ES-I3 (cell line): ENCODE measurements around the gene SC5D.

Experiments used
- H3K36me3 ChIP-seq: 2 replicates; pipeline ENCODE4 v1.6.1; 2013; ENCODE audit warnings: mild to moderate bottlenecking, low read length, control low read depth, moderate library complexity; ENCODE audit not compliant: insufficient read depth
- H3K4me1 ChIP-seq: 2 replicates; pipeline ENCODE4 v1.6.1; 2013; ENCODE audit warnings: mild to moderate bottlenecking, control low read depth, low read length; ENCODE audit not compliant: insufficient read depth
- H3K9ac ChIP-seq: 2 replicates; pipeline ENCODE4 v1.6.1; 2013; ENCODE audit warnings: low read depth, mild to moderate bottlenecking, low read length, moderate library complexity
- H3K9me3 ChIP-seq: 2 replicates; pipeline ENCODE4 v1.6.1; 2013; ENCODE audit warnings: mild to moderate bottlenecking, low read length, moderate library complexity; ENCODE audit not compliant: control insufficient read depth, insufficient read depth

SC5D gene

DNA sequence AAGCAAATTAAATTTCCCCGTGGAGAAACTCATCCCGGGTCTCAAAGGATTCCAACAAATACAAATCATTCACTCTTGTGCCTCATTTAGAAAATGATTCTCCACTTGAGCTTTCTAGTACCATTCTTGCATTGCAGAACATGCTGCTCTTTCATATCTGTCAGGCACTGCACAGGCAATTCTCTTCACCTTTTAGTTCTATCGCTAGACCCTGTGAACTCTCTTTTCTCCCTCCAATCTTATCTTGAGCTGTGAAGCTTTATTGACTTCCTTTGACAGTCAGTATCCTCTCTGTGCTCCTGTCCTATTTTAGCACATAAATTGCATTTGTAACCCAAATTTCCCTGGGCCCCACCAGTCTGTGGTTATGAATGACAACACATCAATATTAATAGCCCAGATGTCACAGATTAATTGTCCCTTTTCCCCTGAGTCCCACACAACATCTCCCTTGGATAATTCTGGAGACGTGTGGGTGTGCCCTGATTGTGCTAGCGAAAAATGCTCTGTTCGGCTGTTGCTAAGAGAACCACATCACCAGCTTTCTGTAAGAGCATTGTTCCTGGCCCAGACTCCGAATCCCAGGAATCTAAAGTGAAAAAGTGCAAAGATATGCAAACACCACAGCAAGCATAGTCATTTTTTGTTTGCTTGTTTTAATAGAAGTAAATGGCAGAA is 22.4 kb upstream of the SC5D start:
- no peaks in the 10 kb centered on the region for H3K9me3 ChIP-seq
- no peak overlapping the region for H3K9ac ChIP-seq

DNA sequence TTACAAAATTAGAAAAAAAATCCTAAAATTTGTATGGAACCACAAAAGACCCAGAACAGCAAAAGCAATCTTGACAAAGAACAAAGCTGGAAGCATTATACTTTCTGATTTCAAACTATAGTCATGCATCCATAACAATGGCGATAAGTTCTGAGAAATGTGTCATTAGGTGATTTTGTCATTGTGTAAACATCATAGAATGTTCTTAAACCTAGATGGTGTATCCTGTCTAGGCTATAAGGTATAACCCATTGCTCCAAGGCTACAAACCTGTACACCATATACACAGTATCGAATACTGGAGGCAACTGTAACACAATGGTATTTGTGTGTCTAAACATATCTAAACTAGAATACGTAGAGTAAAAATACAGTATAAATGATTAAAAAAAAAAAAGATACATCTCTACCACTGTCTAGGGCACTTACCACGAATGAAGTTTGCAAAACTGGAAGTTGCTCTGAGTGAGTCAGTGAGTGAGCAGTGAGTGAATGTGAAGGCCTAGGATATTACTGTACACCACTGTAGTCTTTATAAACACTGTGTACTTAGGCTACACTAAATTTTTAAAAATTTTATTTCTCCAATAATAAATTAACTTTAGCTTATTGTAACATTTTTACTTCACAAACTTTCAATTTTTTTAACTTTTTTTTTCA is 18.1 kb upstream of the SC5D start:
- Histone ChIP-seq H3K36me3 (no peaks in the 10 kb centered on the region), H3K9ac (no peak overlapping the region), H3K9me3 (no peaks in the 10 kb centered on the region), H3K4me1 (no peaks in the 10 kb centered on the region)

More for the DNA sequence above, 22.4 kb upstream of the SC5D start:
- H3K4me1 ChIP-seq, result peaks cover 7% of the 10 kb centered on the region; the same call in 1 of the 2 replicates
- no peaks in the 10 kb centered on the region for H3K36me3 ChIP-seq

DNA sequence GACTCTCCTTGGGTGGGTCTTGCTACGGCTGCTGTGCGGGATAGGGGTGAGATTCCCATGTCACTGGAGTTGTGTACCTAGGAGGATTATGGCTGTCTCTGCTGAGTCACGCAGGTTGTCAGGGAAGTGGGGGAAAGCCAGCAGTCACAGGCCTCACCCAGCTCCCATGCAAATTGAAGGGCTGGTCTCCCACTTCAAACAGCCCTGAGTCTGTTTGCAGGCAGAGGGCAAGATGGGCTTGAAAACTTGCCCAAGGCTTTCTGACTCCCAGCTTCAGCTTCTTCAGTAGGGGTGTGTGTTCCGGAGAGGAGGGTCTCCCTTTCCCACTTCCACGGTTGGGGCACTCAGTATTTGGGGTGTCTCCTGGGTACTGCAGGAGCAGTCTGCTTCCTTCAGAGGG is 10.9 kb upstream of the SC5D start:
- no peaks in the 10 kb centered on the region for H3K36me3 ChIP-seq
- no peak overlapping the region for H3K9ac ChIP-seq
- no peaks in the 10 kb centered on the region for H3K4me1 ChIP-seq
- peaks cover 4% of the 10 kb centered on the region for H3K9me3 ChIP-seq

DNA sequence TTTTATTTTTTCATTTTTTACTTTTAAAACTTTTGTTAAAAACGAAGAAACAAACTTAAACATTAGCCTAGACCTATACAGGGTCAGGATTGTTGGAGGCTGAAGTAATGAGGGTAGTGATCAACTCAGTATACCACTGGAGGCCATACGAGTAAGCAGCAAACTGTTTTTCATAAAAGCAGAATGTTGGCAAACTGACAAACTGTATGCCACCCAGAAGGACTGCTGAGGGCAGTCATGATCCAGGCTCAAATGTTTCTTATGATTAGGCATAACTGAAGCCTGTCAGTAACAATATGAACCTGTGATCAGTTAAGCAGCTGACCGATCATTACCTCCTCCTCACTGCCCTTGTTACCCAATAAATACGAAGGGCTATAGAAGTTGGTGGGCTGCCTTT is 10.2 kb upstream of the SC5D start:
- H3K4me1 ChIP-seq, result no peaks in the 10 kb centered on the region
- no peaks in the 10 kb centered on the region for H3K36me3 ChIP-seq
- H3K9me3 ChIP-seq, result peaks cover 4% of the 10 kb centered on the region
- no peak overlapping the region for H3K9ac ChIP-seq

DNA sequence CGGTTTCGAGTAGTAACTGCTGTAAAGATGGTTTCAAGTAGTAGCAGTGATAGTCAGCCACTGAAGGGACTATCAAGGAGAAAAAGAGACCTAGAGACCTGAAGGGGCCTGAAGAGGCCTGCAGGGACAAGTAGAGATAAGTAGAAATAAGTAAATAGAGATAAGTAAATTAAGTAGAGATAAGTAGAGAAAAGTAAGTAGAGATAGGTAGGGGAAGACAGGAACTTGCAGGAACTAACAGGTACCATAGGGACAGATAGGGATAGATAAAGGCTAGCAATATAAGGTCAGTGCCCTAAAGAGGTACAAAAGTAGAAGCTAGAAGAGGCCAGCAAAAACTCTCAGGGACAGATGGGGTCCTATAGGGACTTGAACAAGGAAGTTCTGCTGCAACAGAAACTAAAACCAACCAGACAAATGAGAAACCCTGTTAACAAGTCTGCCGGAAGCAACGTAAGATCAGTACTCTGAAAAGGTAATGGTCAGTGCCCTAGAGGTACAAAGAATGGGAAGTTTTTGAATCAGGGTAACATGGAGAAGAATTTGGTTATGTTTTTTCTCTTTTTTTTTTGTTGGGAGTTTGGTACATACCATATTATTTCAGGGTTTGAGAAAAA is 9.6 kb upstream of the SC5D start:
- H3K36me3 ChIP-seq, result no peaks in the 10 kb centered on the region
- no peaks in the 10 kb centered on the region for H3K4me1 ChIP-seq
- no peak overlapping the region for H3K9ac ChIP-seq
- H3K9me3 ChIP-seq, result peaks cover 4% of the 10 kb centered on the region

DNA sequence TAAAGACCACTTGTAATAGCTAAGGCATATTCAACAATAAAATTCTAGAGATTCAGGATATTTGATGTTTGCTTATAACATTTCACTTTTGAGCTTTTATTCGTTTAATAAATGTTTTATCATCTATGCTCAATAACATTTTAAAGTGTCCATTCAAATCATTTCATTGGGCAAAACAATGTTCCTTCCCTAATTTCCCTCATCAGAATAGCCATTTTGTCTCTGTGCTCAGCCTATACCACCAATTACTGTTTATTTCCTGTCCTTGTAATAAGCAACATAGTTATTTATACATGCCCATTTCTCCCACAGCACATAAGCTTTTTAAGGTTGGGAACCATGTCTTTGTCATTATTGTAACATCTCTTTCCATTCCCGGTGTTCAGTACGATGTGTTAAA is 1.3 kb upstream of the SC5D start:
- Histone ChIP-seq H3K36me3 (no peaks in the 10 kb centered on the region), H3K9me3 (no peaks in the 10 kb centered on the region), H3K9ac (no peak overlapping the region), H3K4me1 (peaks cover 11% of the 10 kb centered on the region)

DNA sequence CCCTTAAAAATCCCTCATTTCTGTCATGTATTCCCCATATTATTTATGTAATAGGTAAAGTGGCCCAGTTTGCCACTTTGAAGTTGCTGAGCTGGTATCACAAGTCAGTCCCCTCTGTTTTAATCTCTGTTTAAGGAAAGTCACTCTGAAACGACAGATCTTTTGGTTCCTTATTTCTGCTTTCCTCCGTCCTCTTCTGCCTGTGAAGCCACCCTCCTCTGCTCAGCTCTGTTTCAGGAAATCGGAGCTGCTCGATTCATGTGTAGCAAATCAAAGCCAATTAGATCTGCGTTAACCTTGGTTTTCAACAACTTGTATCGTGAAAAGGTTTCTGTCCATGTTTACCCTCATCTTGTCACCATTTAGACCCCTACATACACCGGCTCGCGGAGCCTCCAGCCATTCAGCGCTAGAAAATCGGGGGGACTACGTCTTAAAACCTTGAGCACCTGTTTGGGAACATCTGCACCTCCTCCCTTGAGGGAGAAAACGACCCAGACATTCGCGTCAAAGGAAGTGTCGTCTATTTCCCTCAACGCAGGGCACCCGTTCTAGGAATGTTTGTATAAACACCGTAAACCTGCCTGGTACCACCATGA is 576 bp upstream of the SC5D start:
- H3K9ac ChIP-seq, result peak overlapping the region; percentile 60
- no peaks in the 10 kb centered on the region for H3K36me3 ChIP-seq
- H3K4me1 ChIP-seq, result peaks cover 15% of the 10 kb centered on the region
- H3K9me3 ChIP-seq, result no peaks in the 10 kb centered on the region

DNA sequence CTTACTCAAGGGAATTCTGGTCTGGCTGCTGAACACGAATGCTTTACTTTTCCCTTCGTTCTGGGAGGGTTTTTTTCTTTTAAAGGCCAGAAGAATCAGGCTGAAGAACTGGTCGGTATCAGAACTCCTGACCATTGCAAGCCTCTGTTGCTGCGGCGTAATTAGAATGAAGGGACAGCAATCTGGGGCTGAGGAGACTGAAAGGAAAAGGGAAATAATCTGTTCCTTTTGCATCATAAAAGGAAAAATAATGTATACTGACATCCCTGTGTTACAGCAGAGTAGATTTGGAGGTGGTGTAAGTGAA is 670 bp downstream of the SC5D start:
- H3K9ac ChIP-seq, result peak overlapping the region; percentile 60
- no peaks in the 10 kb centered on the region for H3K36me3 ChIP-seq
- H3K4me1 ChIP-seq, result peaks cover 20% of the 10 kb centered on the region
- H3K9me3 ChIP-seq, result no peaks in the 10 kb centered on the region

DNA sequence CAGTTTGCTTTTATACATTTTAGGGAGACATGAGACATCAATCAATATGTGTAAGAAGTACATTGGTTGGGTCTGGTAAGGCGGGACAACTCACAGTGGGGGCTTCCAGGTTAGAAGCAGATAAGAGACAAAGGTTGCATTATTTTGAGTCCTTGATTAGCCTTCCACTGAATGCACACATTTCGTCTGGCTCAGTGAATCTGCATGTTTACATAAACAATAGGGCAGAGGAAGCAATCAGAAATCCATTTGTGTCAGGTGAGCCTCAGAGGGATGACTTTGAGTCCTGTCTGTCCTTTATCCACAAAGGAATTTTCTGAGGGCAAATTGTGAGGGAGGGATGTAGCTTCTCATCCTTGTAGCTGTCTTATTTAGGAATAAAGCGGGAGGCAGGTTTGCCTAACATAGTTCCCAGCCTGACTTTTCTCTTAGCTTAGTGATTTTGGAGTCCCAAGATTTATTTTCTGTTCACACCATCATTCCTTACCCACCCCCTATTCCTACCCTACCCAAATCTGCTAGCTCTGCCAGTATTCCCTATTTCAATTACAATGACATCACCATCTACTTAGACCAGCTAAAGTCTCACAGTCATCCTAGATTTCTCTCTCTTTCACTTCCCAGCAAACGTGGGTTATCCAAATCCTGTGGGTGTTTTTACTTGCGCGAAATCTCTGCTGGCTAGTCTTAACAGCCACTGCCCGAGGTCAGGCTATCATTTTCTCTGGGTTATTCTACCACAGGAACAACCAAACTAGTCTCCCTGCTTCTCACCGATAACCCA is 2.9 kb downstream of the SC5D start:
- Histone ChIP-seq H3K4me1 (peaks cover 36% of the 10 kb centered on the region), H3K9ac (no peak overlapping the region), H3K36me3 (no peaks in the 10 kb centered on the region), H3K9me3 (no peaks in the 10 kb centered on the region)

DNA sequence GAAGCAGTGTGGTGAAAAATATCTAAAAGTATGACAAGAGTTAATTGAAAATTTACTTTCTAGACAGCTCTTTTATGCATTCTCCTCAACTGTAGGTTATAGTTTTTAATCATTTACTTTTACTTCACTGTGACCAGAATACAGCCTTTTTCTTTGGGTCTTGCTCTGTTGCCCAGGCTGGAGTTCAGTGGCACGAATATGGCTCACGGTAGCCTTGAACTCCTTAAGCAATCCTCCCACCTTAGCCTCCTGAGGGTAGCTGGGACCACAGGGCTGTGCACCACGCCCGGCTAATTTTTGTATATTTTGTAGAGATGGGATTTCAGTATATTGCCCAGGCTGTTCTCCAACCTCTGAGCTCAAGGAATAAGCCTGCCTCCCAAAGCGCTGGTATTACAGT is 5.3 kb downstream of the SC5D start:
- H3K36me3 ChIP-seq, result no peaks in the 10 kb centered on the region
- no peak overlapping the region for H3K9ac ChIP-seq
- H3K9me3 ChIP-seq, result no peaks in the 10 kb centered on the region
- peaks cover 48% of the 10 kb centered on the region for H3K4me1 ChIP-seq

DNA sequence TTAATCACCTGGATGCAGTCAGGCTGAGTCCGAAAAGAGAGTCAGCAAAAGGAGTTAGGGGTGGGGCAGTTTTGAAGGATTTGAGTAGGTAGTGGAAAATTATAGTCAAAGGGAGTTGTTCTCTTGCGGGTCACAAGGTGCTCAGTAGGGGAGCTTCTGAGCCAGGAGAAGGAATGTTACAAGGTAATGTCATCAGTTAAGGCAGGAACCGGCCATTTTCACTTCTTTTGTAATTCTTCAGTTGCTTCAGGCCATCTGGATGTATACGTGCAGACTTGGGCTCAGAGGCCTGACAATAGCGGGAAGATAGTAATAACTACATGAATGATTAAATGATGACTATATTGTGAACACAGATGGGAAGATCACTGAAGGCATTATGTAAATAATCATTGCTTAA is 6.2 kb downstream of the SC5D start:
- peak overlapping the region; percentile 11; the same call in 1 of the 2 replicates for H3K9ac ChIP-seq
- H3K4me1 ChIP-seq, result peaks cover 48% of the 10 kb centered on the region
- no peaks in the 10 kb centered on the region for H3K36me3 ChIP-seq
- no peaks in the 10 kb centered on the region for H3K9me3 ChIP-seq

DNA sequence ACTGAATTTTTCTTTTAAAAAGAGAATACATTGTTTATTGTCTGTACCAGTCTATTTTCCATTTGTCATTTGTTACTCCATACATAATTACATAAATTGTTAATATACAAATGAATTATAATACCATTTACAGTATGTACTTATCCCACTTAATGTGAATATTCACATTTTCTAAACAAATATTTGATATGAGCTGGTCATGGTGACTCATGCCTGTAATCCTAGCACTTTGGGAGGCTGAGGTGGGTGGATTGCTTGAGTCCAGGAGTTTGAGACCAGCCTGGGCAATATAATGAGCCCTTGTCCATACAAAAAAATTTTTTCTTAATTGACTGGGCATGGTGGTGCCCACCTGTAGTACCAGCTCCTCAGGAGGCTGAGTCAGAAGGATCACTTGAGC is 6.8 kb downstream of the SC5D start:
- H3K9me3 ChIP-seq, result no peaks in the 10 kb centered on the region
- no peak overlapping the region for H3K9ac ChIP-seq
- no peaks in the 10 kb centered on the region for H3K36me3 ChIP-seq
- peaks cover 48% of the 10 kb centered on the region for H3K4me1 ChIP-seq

DNA sequence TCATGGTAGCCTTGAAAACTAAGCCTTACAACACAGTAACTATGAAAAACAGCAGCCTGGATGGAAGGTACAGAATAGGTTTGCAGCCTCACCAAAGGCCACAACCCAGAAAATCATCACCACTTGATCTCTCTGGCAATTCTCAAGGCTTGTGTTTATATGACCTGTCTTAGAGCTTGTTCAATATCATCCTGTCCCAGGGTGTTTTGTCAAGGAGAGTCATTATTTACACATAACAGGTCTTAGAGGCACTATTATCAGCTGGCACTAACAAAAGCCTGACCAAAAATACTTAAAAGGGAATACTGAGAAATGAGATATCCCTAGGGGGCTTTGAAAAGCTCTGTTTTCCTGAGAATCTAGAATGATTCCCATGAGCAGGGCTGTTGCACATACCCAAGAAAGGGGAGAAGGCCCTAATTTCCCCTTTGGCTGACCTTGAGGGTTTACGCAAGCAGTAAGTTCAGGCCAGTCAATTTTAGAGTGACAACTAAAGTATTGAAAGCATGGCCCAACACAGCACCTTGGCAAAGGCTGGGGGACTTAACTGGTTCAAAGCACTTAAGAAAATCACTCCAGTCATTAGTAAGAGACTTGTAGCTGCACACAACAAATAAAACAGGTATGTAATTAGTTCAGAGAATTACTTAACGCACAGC is 7.9 kb downstream of the SC5D start:
- H3K36me3 ChIP-seq, result peaks cover 7% of the 10 kb centered on the region
- H3K4me1 ChIP-seq, result peaks cover 45% of the 10 kb centered on the region
- no peak overlapping the region for H3K9ac ChIP-seq
- H3K9me3 ChIP-seq, result no peaks in the 10 kb centered on the region
